ENCODE results near the gene RAB44. TPM values are rescaled to one million over a fixed set of nuclear protein-coding genes. Genes with fewer than 3 reads are reported as not detected.

The RAB44 gene
- total and polyA plus RNA-seq, 2 donors (not counting 1 experiment from before 2014, with no cell fraction given): 0.15 to 0.16 TPM

DNA sequence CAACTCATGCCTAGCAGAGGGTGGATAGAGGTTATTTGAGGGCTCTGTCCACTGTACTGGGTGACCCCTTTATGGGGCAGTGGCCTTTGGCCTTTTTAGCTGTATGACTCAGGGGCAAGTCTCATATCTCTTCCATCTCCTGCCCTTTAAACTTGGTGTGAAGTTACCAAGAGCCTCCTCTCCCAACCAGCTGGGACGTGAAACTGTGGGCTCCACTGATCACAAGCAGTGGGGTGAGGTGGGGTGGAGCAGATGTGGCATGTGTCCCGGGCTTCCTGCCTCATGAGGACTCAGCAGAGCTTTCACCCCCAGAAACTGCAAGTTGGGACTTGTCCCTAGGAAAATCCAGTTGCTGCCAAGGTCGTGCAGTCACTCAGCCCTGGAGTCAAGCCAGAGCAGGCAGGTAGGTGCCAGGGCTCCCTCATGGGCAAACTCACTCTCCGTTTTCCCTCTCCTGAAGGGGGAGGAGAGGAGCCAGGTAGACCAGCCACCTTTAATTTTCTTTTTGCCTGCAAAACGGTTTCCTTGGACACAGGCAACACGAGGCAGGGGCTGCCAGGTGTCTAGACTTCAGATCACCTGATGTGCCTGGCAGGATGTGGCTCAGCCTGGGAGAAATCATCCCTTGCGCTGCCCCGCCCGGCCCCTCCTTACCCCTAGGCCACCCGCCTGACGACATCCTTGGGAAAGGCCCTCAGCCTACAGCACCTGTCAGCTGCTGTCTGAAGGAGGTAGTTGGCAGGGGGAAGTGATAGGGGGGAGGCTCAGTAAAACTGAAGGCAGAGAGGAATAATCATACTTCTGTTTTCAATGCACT lies 15.1 kb upstream of the RAB44 start:
- no peaks in the 10 kb centered on the region for H3K9me3 ChIP-seq (ENCODE audit: control extremely low read depth in 1 of 3, control insufficient read depth in 2 of 3, insufficient read depth in 1 of 3, low read length in 2 of 3)
- H3K79me2 ChIP-seq (ENCODE audit: control insufficient read depth, insufficient read depth, low read length): peaks cover 54% of the 10 kb centered on the region
- DNase-seq (peak; percentile 97), ATAC-seq (ENCODE audit: low read depth) (peak; percentile 37)
- Mint-ChIP-seq H3K9me3 (ENCODE audit: insufficient read depth) (no peaks in the 10 kb centered on the region), H3K27ac (peak overlapping the region; percentile 93), H3K4me1 (peaks cover 72% of the 10 kb centered on the region), H3K4me3 (peak overlapping the region; percentile 84), H3K27me3 (no peaks in the 10 kb centered on the region)
- peaks cover 69 to 83% of the 10 kb centered on the region in 2 donors for H3K4me1 ChIP-seq (ENCODE audit: control insufficient read depth in 2 of 2, insufficient read depth in 2 of 2, low read length in 2 of 2)
- ChIA-PET POLR2A (interaction anchor here (0.6 to 2.4 kb wide), 11 partner anchors 8 to 1272 kb away, joined by 3 to 12 read pairs (median 6); no protein-coding TSS in a partner anchor), CTCF (interaction anchor here (0.9 to 9.9 kb wide), 16 partner anchors 9 to 388 kb away, joined by 3 to 107 read pairs (median 4); no protein-coding TSS in a partner anchor)
- H3K36me3 ChIP-seq (replicated peaks in 1 of 2; ENCODE audit: control extremely low read depth in 1 of 2, control insufficient read depth in 1 of 2, extremely low read depth in 1 of 2, insufficient read depth in 2 of 2, low read length in 1 of 2): peaks cover 2 to 39% of the 10 kb centered on the region in 2 experiments
- no peaks in the 10 kb centered on the region for H3K27me3 ChIP-seq (replicated peaks in 1 of 4; ENCODE audit: control extremely low read depth in 1 of 4, control insufficient read depth in 3 of 4, insufficient read depth in 4 of 4, low read length in 3 of 4)
- no peak for TF ChIP-seq EZH2 (IDR thresholded peaks at IDR 0.05; ENCODE audit: borderline replicate concordance, insufficient read depth, low read depth, low read length, poor library complexity, severe bottlenecking)
- TF ChIP-seq, protein P1, sequence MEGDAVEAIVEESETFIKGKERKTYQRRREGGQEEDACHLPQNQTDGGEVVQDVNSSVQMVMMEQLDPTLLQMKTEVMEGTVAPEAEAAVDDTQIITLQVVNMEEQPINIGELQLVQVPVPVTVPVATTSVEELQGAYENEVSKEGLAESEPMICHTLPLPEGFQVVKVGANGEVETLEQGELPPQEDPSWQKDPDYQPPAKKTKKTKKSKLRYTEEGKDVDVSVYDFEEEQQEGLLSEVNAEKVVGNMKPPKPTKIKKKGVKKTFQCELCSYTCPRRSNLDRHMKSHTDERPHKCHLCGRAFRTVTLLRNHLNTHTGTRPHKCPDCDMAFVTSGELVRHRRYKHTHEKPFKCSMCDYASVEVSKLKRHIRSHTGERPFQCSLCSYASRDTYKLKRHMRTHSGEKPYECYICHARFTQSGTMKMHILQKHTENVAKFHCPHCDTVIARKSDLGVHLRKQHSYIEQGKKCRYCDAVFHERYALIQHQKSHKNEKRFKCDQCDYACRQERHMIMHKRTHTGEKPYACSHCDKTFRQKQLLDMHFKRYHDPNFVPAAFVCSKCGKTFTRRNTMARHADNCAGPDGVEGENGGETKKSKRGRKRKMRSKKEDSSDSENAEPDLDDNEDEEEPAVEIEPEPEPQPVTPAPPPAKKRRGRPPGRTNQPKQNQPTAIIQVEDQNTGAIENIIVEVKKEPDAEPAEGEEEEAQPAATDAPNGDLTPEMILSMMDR (IDR thresholded peaks at IDR 0.05): no peak
- peak overlapping the region in 3 of 5 experiments; percentile 12 to 17 (median 17) for H3K4me3 ChIP-seq (ENCODE audit: control extremely low read depth in 1 of 5, extremely low read depth in 1 of 5, insufficient read depth in 1 of 5, low read depth in 2 of 5, low read length in 4 of 5)
- intact Hi-C loops (cut with micrococcal nuclease): loop anchor here (1.0 to 10.0 kb wide), 6 partner anchors 10 to 492 kb away; partner anchors contain the start of genes BRPF3, C6orf89 and PIM1
- H3K9ac ChIP-seq (ENCODE audit: low read length): peak overlapping the region; percentile 64
- peak overlapping the region; percentile 93 for H3K4me2 ChIP-seq (replicated peaks; ENCODE audit: low read depth, low read length, poor library complexity, severe bottlenecking)
- H4K20me1 ChIP-seq (ENCODE audit: control insufficient read depth, insufficient read depth, low read length, poor library complexity, severe bottlenecking): peaks cover 21% of the 10 kb centered on the region
- peak overlapping the region; percentile 97 to 100 for H3K27ac ChIP-seq (ENCODE audit: low read length in 2 of 2)
- H2AFZ ChIP-seq (ENCODE audit: insufficient read depth, low read depth, low read length, poor library complexity, severe bottlenecking): no peak overlapping the region
- 6% methylated on average over 4 of the region's 11 CpGs for WGBS (ENCODE audit: insufficient coverage)
